NOMO-1 treated with dmso at 0.1 percent for 144 hours (cell line): ENCODE results near the gene ADAM17.
A peak's percentile ranks its signal among the peaks of the same experiment; 100 is the strongest.
"Not testable (repeated sequence)": the region's sequence is repeated elsewhere in the genome, so short reads cannot be mapped to it uniquely, and the experiment has no call there.

ENCODE experiments used
- DNase-seq: peaks from one replicate; lab custom pipeline; 2025; ENCODE audit not compliant: unreplicated experiment; lab: John Stamatoyannopoulos, UW

The ADAM17 gene

DNA sequence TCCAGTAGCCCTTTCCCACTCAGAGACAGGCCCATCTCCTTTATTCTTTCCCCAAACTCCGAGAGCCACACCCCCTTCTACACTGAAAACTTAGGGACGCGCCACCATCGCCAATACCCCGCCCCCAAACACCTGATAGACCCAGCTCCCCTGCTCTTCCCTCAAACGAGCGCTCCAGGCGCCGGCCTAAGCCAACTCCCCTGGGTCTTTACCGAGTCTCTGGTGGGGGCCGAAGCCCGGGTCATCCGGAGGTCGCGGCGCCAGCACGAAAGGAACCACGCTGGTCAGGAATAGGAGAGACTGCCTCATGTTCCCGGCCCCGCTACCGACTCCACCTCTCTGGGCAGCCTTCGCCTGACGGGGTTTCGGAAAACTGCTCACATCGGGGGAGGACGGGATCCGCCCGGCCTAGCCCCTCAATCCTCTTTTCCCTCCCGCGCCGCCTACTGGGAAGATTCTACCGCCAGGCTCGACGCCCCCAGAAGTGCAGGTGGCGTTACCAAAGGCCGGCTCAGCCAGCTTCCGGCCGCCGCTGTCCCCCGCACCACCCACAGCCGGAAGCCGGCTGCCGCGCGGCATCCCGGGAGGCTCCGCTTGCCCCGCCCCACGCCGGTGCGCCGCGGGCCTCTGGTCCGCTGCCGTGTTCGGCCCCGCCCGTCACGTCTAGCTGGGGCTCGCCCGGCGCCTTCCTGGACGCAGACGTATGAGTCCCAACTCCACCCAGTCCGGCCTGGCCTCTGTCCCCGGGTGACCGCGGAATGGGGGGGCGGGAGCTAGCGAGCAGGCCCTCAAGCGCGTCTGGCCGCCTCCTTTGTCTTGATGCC lies at the start of gene ADAM17:
Gene ADAM17 (minus strand): TSS at position 534 of the 824 bp plus-strand sequence. CDS start 225 bp downstream, at position 309.
- DNase-seq = peak; percentile 90

- DNase-seq = no peak
These were observed 46.8 kb upstream of the ADAM17 start for GRCh38 chr2:9602412-9602811.

- DNase-seq = no peak
These were observed 45.8 kb upstream of the ADAM17 start for GRCh38 chr2:9601397-9601796.

- DNase-seq = no peak
These were observed 43.8 kb upstream of the ADAM17 start for GRCh38 chr2:9599430-9599829.

- DNase-seq = no peak
These were observed 41.1 kb upstream of the ADAM17 start for GRCh38 chr2:9596621-9597311.

DNA sequence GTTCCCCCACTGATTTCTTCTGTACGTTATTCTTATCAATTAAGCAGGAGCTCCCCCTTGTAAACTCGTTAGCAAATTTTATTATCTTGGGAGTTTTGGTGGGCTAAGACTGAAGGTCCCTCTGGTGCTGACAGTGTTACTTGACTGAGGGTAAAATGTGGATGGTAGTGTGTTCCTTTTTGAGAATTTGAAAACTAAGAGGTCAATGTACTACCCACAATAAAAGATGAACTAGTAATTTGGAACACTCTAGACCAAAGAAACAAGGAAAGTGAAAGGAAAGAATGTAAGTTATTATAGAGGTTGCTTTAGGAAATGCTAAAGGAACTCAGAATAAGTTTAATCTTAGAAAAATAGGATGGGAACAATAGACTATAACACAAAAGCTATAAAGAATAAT lies 40.1 kb upstream of the ADAM17 start:
- DNase-seq = no peak

DNA sequence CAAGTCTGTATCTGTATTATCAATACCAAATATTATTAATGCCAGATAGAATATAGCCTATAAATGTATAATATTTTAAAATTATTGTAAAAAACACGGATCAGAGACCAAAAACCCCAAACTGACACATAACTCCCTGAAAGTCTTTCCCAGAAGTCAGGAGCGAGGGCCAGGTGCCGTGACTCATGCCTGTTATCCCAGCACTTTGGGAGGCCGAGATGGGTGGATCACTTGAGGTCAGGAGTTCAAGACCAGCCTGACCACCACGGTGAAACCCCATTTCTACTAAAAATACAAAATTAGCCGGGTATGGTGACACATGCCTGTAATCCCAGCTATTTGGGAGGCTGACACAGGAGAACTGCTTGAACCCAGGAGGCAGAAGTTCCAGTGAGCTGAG lies 39.6 kb upstream of the ADAM17 start:
- DNase-seq = not testable (repeated sequence)

DNA sequence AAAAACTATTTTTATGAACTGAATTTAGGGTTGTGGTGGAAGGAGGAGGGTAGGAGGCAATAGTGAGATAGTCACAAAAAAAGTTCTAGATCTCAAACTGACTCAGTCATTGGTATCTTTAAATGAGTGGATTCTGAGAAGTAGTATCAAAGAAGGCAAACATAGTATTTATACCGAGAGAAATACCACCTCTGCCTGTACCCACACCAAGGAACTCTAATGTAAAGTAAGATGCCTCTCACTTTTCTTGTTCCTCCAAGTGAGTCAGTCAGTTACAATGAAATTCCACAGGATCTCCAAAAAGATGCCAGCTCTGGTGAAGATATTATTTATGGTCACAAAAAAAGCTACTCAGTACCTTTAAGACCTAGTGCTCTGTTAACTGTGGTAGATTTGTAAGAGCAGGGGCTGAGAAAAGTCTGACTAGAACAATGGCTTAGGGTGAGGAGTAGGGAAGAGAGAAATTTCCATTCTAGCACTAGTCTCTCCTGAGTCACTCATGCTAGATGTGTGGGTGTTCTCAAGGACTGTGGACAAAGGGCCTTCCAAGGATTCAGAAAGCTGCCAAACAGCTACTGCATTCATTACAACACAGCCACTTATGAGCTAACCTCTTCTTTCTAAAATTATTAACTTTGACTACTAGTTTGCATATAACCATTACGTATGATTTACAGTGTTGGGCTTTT lies 38.9 kb upstream of the ADAM17 start:
- no peak for DNase-seq

GRCh38 chr2:9593925-9594324 lies 38.3 kb upstream of the ADAM17 start:
- DNase-seq = no peak

- DNase-seq = no peak
These were observed 37.1 kb upstream of the ADAM17 start for GRCh38 chr2:9592699-9593098.

DNA sequence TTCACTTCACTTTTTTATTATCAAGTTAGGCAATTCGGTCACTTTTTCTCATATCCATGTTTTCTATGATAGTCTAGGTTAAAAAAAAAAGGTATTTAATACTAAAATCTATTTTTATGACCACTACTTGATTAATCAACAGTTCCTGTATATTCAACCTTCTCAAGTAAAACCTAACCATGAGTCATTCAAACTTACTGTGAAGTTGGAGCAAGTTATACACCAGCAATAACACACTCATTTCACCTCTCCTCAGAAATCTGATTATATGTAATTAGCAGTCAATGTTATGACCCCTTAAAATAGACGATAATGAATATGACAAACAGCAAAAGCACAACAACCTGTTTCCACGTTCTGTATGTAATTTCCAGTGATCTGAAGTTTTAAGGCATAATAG lies 35.0 kb upstream of the ADAM17 start:
- DNase-seq = no peak

GRCh38 chr2:9586465-9586864 lies 30.8 kb upstream of the ADAM17 start:
- DNase-seq = no peak

- DNase-seq = no peak
These were observed 29.9 kb upstream of the ADAM17 start for GRCh38 chr2:9585486-9585885.

GRCh38 chr2:9584902-9585301 lies 29.3 kb upstream of the ADAM17 start:
- DNase-seq = not testable (repeated sequence)

GRCh38 chr2:9582624-9583023 lies 27.0 kb upstream of the ADAM17 start:
- DNase-seq = no peak

GRCh38 chr2:9578467-9579235 lies 23.0 kb upstream of the ADAM17 start:
- DNase-seq = no peak

- no peak for DNase-seq
These were observed 18.7 kb upstream of the ADAM17 start for GRCh38 chr2:9574331-9574730.

- no peak for DNase-seq
These were observed 18.2 kb upstream of the ADAM17 start for GRCh38 chr2:9573840-9574239.

DNA sequence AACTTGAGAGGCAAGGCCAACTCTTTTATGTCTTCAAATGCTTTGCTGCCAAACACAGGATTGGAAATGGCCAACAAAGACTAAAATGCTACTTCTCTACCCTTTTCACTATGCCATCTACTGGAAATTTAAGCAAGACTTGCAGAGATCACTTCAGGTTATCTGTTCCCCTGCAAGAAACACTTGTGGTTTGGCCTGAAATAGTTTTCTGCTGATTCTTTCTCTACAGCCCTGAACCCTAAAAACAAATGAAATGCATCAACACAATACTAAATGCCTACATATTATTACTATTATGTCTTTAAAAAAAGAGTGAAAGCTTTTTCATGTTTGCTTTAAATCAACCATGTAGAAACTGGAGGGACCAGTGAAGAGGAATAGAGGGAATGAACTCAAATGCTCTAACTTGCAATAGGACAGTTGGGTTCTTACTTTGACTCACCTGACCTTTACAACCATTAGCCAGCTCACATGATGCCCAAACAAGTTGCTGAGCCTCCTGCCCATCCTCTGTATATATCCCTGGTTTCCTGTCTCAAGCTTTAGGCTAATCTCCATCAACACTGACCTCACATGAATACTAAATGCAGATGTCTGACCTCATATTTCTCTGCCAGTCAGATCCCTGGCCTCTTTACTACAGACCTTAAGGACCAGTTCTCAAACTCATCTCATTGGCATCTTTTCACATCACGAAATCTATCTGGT lies 17.5 kb upstream of the ADAM17 start:
- no peak for DNase-seq
